PFSK-1 (cell line): ENCODE data around the gene MARK3.

Experiments
- FOXP2 ChIP-seq: optimal IDR thresholded peaks from 2 replicates; pipeline ENCODE3; 2011; ENCODE audit warnings: borderline replicate concordance, control low read depth, inconsistent platforms; ENCODE audit not compliant: insufficient read depth; ENCODE audit errors: extremely low read length, extremely low read depth
- SIN3A ChIP-seq: IDR thresholded peaks from 2 replicates; pipeline ENCODE4 v1.6.1; 2012; ENCODE audit warnings: mild to moderate bottlenecking, low read length, moderate library complexity, borderline replicate concordance; ENCODE audit not compliant: insufficient read depth
- TF ChIP-seq, protein P1 (sequence below), 2 experiments: IDR thresholded peaks; 2 replicates each; pipeline versions ENCODE4 v1.6.1 to v1.8.0; 2011 to 2012; ENCODE audit warnings: low read depth in 2 of 2, low read length in 2 of 2, control low read depth in 1 of 2, inconsistent platforms in 1 of 2, mild to moderate bottlenecking in 1 of 2, moderate library complexity in 1 of 2; ENCODE audit not compliant: insufficient read depth in 1 of 2

GRCh38 chr14:103390605-103391004 lies 5.4 kb downstream of the MARK3 start:
- TF ChIP-seq SIN3A: no peak
- TF ChIP-seq FOXP2: no peak
- TF ChIP-seq, protein P1, sequence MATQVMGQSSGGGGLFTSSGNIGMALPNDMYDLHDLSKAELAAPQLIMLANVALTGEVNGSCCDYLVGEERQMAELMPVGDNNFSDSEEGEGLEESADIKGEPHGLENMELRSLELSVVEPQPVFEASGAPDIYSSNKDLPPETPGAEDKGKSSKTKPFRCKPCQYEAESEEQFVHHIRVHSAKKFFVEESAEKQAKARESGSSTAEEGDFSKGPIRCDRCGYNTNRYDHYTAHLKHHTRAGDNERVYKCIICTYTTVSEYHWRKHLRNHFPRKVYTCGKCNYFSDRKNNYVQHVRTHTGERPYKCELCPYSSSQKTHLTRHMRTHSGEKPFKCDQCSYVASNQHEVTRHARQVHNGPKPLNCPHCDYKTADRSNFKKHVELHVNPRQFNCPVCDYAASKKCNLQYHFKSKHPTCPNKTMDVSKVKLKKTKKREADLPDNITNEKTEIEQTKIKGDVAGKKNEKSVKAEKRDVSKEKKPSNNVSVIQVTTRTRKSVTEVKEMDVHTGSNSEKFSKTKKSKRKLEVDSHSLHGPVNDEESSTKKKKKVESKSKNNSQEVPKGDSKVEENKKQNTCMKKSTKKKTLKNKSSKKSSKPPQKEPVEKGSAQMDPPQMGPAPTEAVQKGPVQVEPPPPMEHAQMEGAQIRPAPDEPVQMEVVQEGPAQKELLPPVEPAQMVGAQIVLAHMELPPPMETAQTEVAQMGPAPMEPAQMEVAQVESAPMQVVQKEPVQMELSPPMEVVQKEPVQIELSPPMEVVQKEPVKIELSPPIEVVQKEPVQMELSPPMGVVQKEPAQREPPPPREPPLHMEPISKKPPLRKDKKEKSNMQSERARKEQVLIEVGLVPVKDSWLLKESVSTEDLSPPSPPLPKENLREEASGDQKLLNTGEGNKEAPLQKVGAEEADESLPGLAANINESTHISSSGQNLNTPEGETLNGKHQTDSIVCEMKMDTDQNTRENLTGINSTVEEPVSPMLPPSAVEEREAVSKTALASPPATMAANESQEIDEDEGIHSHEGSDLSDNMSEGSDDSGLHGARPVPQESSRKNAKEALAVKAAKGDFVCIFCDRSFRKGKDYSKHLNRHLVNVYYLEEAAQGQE (IDR thresholded peaks at IDR 0.05; ENCODE audit: insufficient read depth in 1 of 2, low read depth in 2 of 2, low read length in 2 of 2): no peak
